Fibroblast of lung (primary cell): ENCODE results near the gene NHERF2. TPM values are rescaled to one million over a fixed set of nuclear protein-coding genes. Genes with fewer than 3 reads are reported as not detected.

Source experiments
- DNase-seq, 2 donors: peaks; one replicate each; pipeline versions ENCODE4 v3.0.0 to v3.0.0-alpha.2; 2010; ENCODE audit warnings: low read depth in 2 of 2
- H2AFZ ChIP-seq: 2 replicates; pipeline ENCODE4 v1.5.1; 2012; ENCODE audit warnings: low read length, control low read depth, inconsistent platforms
- H3K27ac ChIP-seq: 2 replicates; pipeline ENCODE4 v1.5.1; 2011; ENCODE audit warnings: low read length, control low read depth; ENCODE audit not compliant: insufficient read depth
- H3K27me3 ChIP-seq: 2 replicates; pipeline ENCODE4 v1.5.1; 2011; ENCODE audit warnings: mild to moderate bottlenecking, low read length; ENCODE audit not compliant: control insufficient read depth, insufficient read depth
- H3K36me3 ChIP-seq: 2 replicates; pipeline ENCODE4 v1.5.1; 2011; ENCODE audit warnings: low read length; ENCODE audit not compliant: control insufficient read depth, insufficient read depth
- H3K4me1 ChIP-seq: 2 replicates; pipeline ENCODE4 v1.5.1; 2011; ENCODE audit warnings: low read length; ENCODE audit not compliant: control insufficient read depth, insufficient read depth; ENCODE audit errors: extremely low read depth
- H3K4me2 ChIP-seq: 2 replicates; pipeline ENCODE4 v1.5.1; 2011; ENCODE audit warnings: low read length, control low read depth; ENCODE audit not compliant: insufficient read depth; ENCODE audit errors: extremely low read depth
- H3K4me3 ChIP-seq, 4 experiments: fragments of 200-600 bp in 1 of 4; sonication (generic) in 1 of 4; replicated peaks in 1 of 4; 2 replicates each; pipeline ENCODE4 v1.5.1; 2011 to 2016; ENCODE audit warnings: low read length in 4 of 4, low read depth in 3 of 4, mild to moderate bottlenecking in 3 of 4, control low read depth in 2 of 4, inconsistent platforms in 1 of 4, mixed read lengths in 1 of 4; ENCODE audit not compliant: insufficient read depth in 1 of 4; ENCODE audit errors: control extremely low read depth in 1 of 4
- H3K79me2 ChIP-seq: 2 replicates; pipeline ENCODE4 v1.5.1; 2012; ENCODE audit warnings: mild to moderate bottlenecking, low read length, inconsistent platforms; ENCODE audit not compliant: control insufficient read depth, insufficient read depth
- H3K9ac ChIP-seq: 2 replicates; pipeline ENCODE4 v1.5.1; 2011; ENCODE audit warnings: mild to moderate bottlenecking, low read length, control low read depth; ENCODE audit not compliant: insufficient read depth
- H3K9me3 ChIP-seq: 2 replicates; pipeline ENCODE4 v1.5.1; 2012; ENCODE audit warnings: low read depth, low read length; ENCODE audit not compliant: control insufficient read depth, insufficient read depth
- H4K20me1 ChIP-seq: 2 replicates; pipeline ENCODE4 v1.5.1; 2011; ENCODE audit warnings: low read length; ENCODE audit not compliant: control insufficient read depth, insufficient read depth; ENCODE audit errors: extremely low read depth
- CTCF ChIP-seq, 2 donors: IDR thresholded peaks in 1 of 2; conservative IDR thresholded peaks in 1 of 2; 1 replicate in 1 of 2; 2 replicates in 1 of 2; pipeline ENCODE4 v1.5.1; 2011 to 2012; ENCODE audit warnings: low read length in 2 of 2, control low read depth in 1 of 2, inconsistent platforms in 1 of 2, low read depth in 1 of 2, mild to moderate bottlenecking in 1 of 2
- EZH2 ChIP-seq: IDR thresholded peaks from 2 replicates; pipeline ENCODE4 v1.5.1; 2012; ENCODE audit warnings: low read length, control low read depth, mild to moderate bottlenecking; ENCODE audit errors: missing control alignments
- polyA plus RNA-seq, 2 donors: library from polyadenylated mRNA; depleted of rRNA in 1 of 2; stranded (reverse) in 1 of 2; unstranded in 1 of 2; fragments of >200 nt; gene quantifications; 2 replicates each; pipeline ENCODE4 v1.2.1, GENCODE V29; 2011 to 2012; ENCODE audit warnings: missing spikeins in 1 of 2
- total RNA-seq: library from RNA; depleted of rRNA; stranded (reverse); fragments of >200 nt; gene quantifications from 2 replicates; pipeline ENCODE4 v1.2.1, GENCODE V29; 2014

NHERF2 gene
- total and polyA plus RNA-seq, 2 donors (not counting 1 experiment from before 2014, with no cell fraction given) = 21.5 to 38.0 TPM

- Histone ChIP-seq H3K4me1 (no peaks in the 10 kb centered on the region), H3K9me3 (no peaks in the 10 kb centered on the region), H2AFZ (no peak overlapping the region), H3K4me3 (no peak overlapping the region), H4K20me1 (no peaks in the 10 kb centered on the region), H3K79me2 (peaks cover 1% of the 10 kb centered on the region), H3K9ac (no peak overlapping the region), H3K36me3 (peaks cover 37% of the 10 kb centered on the region), H3K27me3 (peaks cover 19% of the 10 kb centered on the region), H3K27ac (no peak overlapping the region), H3K4me2 (no peak overlapping the region)
- DNase-seq = no peak
- TF ChIP-seq CTCF (conservative IDR thresholded peaks at IDR 0.05 in 1 of 2, IDR thresholded peaks at IDR 0.05 in 1 of 2; ENCODE audit: low read depth in 1 of 2, low read length in 2 of 2) (no peak), EZH2 (no peak)
Observed at GRCh38 chr16:1978476-1979120, 48.1 kb upstream of the NHERF2 start.

DNA sequence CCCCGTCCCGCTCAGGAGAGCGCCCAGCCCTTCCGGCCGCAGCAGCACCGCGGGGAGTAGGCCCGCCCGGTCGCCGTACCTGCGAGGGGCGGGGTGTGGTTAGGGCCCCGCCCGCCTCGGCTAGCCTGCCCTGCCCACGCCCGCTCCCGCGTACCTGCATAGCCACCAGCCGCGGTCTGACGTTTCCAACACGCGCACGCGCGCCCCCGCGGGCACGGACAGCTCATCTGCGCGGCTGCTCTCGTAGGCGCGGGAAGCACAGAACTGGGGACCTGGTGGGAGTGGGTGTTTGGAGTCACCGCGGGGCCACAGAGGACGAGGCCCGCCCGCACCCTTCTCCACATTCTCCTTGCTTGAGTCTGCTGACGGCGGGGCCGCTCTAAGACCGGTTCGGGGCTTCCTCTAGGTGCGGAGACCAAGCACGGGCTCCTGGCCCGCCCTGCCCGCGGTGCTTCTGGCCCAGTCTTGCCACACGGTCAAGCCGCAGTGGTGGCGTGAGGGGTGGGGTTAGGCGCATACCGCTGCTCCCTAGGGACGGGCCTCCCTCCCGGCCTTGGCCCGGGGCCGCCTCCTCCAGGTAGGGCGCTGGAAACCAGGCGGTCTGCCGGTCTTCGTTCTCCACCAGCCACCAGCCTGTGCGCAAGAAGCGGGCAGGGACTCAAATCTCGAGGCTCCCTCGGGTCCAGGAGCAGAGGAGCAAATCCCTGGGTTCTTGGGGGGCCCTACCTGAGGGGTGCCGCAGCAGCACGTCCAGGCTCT, 47.3 kb upstream of the NHERF2 start:
- no peak overlapping the region for H2AFZ ChIP-seq

DNA sequence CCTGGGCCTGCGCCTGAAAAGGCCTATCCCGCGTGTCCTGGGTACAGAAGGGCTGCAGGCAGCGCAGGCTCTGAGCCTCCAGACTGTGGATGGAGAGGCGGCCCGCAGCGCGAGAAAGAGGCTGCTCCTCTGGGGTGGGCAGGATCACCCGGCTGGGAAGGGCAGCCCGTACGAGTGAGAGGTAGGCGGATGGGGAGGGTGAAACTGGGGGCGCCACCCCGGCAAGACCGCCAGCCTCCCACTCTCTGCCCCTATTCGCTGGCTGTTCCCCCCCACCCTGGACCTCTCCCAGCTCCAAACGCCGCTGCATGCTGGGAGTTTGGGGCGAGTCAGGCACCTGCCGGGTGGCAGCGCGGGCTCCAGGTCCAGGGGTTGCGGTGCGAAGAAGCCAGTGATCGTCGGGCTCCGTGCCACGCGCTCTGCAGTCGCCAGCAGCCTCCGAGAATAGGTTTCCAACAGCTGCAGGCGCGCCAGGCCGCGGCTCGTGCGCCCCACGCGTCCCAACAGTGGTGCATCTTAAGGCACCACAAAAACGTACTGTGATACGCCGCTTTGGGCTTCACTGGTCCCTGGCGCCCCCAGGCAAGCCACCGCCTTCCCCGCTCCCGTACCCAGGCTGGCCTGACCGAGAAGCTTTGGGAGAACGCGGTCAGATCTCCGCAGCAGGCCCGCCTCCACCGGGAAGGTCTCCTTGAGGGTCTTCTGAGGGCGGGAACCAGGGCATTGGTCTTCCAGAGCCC, 46.5 kb upstream of the NHERF2 start:
- no peak for TF ChIP-seq CTCF (conservative IDR thresholded peaks at IDR 0.05 in 1 of 2, IDR thresholded peaks at IDR 0.05 in 1 of 2; ENCODE audit: low read depth in 1 of 2, low read length in 2 of 2)
- TF ChIP-seq EZH2 = peak; percentile 71
- Histone ChIP-seq H3K4me2 (no peak overlapping the region), H4K20me1 (no peaks in the 10 kb centered on the region), H3K4me3 (no peak overlapping the region), H3K9me3 (no peaks in the 10 kb centered on the region), H3K79me2 (peaks cover 5% of the 10 kb centered on the region), H3K27me3 (peaks cover 19% of the 10 kb centered on the region), H3K9ac (no peak overlapping the region), H2AFZ (no peak overlapping the region), H3K4me1 (peaks cover 6% of the 10 kb centered on the region), H3K27ac (no peak overlapping the region), H3K36me3 (peaks cover 31% of the 10 kb centered on the region)
- DNase-seq = no peak

More for the DNA sequence above, 47.3 kb upstream of the NHERF2 start:
- no peak for TF ChIP-seq EZH2
- H3K4me3 ChIP-seq = no peak overlapping the region
- DNase-seq = no peak
- no peak overlapping the region for H3K4me2 ChIP-seq
- no peaks in the 10 kb centered on the region for H3K4me1 ChIP-seq
- peaks cover 37% of the 10 kb centered on the region for H3K36me3 ChIP-seq
- no peaks in the 10 kb centered on the region for H3K9me3 ChIP-seq
- H3K27me3 ChIP-seq = peaks cover 19% of the 10 kb centered on the region
- no peak overlapping the region for H3K9ac ChIP-seq
- no peaks in the 10 kb centered on the region for H3K79me2 ChIP-seq
- H3K27ac ChIP-seq = no peak overlapping the region
- H4K20me1 ChIP-seq = no peaks in the 10 kb centered on the region
